ENCODE results near the gene CAPN15.

Gene CAPN15

DNA sequence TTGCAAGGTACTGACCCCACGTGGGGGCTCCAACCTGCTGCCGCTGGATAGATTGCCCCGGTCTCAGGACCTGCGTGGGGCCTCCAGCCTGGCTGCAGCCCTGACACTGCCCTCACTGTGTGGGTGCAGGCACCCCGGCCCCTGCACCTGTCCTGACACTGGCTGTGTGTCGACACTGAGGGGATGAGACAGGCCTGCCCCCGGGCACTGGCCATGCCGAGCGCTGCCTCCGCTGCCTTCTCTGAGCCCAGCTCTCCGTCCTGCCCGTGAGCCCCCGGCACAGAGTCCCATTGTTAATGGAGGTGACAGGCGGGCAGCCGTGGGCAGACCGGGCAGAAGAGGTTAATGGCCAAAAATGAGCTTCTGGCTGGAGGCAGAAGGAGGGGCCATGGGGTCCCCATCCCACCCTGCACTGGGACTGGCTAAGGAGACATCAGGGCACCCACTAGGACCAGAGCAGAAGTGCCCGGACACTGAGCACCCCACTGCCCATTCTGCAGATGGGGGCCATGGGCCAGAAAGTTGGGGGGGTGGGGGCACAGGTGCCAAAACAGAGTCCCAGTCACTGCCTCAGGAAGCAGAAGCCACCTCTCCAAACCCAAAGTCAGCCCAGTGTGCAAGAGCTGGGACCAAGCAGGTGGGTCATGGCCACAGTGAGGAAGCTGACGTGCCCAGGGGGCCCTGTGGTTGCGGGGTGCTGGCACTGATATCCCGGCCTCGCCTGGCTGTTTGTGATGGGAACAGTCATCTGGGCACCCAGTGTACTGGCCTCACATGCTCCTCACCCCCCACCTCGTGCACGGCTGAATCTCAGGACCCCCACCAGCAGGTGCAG lies 30.2 kb downstream of the CAPN15 start:
- TF ChIP-seq, protein P1, sequence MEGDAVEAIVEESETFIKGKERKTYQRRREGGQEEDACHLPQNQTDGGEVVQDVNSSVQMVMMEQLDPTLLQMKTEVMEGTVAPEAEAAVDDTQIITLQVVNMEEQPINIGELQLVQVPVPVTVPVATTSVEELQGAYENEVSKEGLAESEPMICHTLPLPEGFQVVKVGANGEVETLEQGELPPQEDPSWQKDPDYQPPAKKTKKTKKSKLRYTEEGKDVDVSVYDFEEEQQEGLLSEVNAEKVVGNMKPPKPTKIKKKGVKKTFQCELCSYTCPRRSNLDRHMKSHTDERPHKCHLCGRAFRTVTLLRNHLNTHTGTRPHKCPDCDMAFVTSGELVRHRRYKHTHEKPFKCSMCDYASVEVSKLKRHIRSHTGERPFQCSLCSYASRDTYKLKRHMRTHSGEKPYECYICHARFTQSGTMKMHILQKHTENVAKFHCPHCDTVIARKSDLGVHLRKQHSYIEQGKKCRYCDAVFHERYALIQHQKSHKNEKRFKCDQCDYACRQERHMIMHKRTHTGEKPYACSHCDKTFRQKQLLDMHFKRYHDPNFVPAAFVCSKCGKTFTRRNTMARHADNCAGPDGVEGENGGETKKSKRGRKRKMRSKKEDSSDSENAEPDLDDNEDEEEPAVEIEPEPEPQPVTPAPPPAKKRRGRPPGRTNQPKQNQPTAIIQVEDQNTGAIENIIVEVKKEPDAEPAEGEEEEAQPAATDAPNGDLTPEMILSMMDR (IDR thresholded peaks at IDR 0.05; ENCODE audit: borderline replicate concordance, insufficient read depth, low read depth, low read length) = no peak

DNA sequence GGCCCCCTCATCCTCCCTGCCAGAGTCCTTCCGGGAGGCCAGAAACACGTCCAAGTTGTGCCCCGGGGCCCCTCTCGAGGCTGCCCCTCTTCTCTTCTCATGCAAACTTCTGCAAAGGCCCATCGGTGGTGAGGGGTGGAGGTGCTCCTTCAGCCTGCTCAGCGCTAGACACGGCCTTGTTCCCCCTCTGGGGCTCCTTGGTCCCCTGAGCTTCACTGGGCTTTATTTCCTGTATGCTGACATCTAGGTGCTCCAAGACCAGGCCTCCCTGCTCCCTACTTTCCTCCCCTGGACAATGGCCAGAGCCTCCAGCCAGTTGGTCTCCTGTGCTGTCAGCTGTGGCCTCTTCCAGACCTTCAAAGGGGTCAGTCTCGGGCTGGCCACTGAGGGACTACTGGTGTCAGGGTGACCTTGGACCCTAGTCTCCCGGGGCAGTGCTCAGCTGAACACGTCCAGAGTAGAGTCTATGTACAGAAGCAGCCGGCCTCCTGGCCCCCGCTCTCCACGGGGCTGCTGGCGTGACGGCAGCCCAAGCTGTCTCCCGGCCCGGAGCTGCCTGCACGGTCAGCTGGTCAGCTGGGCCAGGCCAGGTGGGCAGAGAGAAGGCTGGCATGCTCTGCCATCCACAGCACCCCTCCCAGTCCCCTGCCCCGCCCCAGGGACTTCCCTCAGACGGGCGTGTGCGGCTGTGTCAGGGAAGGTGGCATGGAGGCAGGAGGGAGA lies 30.9 kb downstream of the CAPN15 start:
- TF ChIP-seq, protein P1 (IDR thresholded peaks at IDR 0.05; ENCODE audit: borderline replicate concordance, insufficient read depth, low read depth, low read length) = no peak
- no peak overlapping the region for H3K4me3 ChIP-seq (ENCODE audit: low read depth, low read length)

More for the DNA sequence above, 30.2 kb downstream of the CAPN15 start:
- no peak overlapping the region for H3K4me3 ChIP-seq (ENCODE audit: low read depth, low read length)

DNA sequence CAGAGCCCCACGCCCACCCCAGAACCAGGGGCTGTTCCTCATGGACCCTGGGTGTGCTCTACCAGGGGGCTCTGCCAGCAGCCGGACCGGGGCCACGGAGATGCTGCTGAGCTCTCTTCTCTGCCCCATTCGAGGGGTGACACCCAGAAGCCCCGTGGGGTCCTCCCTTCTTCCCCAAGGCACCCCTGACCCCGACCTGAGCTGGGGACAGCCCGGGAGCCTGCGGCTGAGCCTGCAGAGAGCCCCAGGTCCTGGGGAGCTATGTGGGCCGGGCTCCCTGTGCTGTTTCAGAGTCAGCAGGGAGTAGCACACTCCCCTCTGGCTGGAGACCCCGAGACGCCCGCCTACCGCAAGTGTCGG lies 31.5 kb downstream of the CAPN15 start:
- TF ChIP-seq, protein P1 (IDR thresholded peaks at IDR 0.05; ENCODE audit: borderline replicate concordance, insufficient read depth, low read depth, low read length) = no peak
- no peak overlapping the region for H3K4me3 ChIP-seq (ENCODE audit: low read depth, low read length)

DNA sequence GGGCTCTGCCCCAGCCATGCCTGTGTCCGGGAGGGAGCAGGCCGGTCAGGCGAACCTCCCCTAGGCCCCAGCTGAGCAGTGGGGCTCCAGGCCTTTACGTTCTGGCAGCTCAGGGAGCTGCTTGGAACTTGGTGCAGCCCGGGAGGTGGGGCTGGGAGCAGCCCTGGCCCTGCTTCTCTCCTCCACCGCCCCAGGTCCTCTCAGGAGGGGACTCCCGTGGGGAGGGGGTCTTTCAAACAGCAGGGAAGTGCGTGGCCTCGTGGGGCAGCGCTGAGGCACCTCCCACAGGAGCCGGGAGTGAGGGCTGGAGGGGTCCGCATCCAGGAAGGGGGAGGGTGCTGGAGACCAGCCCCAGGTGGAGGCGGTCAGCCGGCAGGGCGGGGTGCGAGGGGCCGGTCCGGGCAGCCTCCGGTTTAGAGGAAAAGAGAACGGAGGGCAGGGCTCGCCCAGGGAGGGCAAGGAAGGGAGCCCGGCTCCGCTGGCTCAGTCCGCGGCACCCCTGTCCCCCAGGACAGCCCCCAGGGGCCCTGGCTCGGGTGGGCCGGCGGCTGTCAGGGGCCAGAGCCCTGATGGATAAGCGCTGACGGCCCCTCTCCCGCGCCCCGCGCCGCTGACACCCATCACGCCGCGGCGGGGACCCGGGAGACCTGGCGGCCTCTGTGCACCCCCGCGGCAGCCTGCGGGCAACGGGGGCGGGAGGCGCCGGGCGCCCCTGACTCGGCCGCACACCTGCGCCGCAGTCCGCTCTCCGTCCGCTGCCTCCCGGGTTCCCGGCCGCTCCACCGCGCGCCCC lies 32.1 kb downstream of the CAPN15 start:
- no peak overlapping the region for H3K4me3 ChIP-seq (ENCODE audit: low read depth, low read length)
- TF ChIP-seq, protein P1 (IDR thresholded peaks at IDR 0.05; ENCODE audit: borderline replicate concordance, insufficient read depth, low read depth, low read length) = no peak

DNA sequence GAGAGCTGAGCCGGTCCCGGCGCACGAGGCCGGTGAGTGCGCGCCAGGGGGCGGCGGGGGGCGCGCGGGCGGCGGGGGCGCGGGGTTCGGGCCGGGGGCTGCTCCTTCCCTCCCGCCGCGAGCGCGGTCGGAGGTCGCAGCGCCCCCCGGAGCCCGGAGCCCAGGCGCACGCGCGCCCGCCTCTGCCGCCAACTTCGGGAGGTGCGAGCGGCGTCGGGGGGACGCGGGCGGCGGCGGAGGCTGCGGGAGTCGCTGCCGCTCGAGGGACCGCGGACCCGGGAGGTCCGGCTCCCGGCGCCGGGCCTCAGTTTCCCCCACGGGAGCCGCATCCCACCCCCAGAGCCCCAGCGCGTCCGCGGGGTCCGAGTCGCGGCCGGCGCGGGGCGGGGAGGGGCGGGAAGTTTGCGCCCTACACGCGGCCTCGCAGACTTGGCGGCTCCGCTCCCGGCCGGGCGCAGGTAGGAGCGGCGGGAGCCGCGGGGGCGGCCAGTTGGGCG lies 32.7 kb downstream of the CAPN15 start, which contains the start of gene PRR35:
TSS of gene PRR35 (plus strand) at position 191 of the 497 bp plus-strand sequence. CDS start 2,901 bp downstream, outside the sequence.
- TF ChIP-seq, protein P1 (IDR thresholded peaks at IDR 0.05; ENCODE audit: borderline replicate concordance, insufficient read depth, low read depth, low read length) = no peak
- H3K4me3 ChIP-seq (ENCODE audit: low read depth, low read length) = no peak within 1 kb of the TSS

DNA sequence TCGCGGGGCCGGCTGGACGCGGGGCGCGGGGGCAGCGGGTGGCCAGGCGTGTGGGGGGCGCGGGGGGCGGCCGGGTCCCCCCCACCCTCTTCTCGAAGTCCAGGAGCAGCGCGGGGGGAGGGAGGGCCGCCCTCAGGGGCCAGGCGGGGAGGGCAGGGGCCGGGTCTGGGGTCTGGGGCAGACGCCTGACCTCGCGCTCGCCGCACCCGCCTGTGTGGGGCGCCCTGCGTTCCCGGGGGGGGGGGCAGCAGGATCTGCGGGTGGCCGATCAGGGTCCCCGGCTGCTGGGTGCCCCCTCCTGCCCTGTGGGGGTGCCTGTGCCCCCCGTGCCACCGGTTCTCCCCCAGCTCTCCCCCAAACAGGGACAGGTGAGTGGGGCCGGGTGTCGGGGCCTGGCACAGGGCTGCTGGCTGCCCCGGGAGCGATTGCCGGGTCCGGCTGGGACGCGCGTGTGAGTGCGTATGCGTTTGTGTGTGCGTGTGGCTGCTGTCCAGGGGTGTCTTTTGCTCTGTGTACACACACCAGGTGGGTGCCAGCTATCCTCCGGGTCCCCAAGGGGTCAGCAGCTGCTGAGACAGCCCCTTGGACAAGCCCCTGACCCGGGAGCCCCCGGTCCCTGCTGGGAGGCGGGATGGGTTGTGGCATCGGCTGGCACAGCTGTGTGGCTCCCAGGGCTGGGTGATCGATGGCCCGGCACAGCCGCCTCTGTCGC lies 33.3 kb downstream of the CAPN15 start:
- H3K4me3 ChIP-seq (ENCODE audit: low read depth, low read length) = no peak overlapping the region

More for the DNA sequence above, 33.3 kb downstream of the CAPN15 start:
- TF ChIP-seq, protein P1 (IDR thresholded peaks at IDR 0.05; ENCODE audit: borderline replicate concordance, insufficient read depth, low read depth, low read length) = no peak
